SIG-M5 (cell line): ENCODE measurements around the gene MEIS1.

Source experiments
- DNase-seq: peaks from one replicate; lab custom pipeline; 2025; lab: John Stamatoyannopoulos, UW

The MEIS1 gene

DNA sequence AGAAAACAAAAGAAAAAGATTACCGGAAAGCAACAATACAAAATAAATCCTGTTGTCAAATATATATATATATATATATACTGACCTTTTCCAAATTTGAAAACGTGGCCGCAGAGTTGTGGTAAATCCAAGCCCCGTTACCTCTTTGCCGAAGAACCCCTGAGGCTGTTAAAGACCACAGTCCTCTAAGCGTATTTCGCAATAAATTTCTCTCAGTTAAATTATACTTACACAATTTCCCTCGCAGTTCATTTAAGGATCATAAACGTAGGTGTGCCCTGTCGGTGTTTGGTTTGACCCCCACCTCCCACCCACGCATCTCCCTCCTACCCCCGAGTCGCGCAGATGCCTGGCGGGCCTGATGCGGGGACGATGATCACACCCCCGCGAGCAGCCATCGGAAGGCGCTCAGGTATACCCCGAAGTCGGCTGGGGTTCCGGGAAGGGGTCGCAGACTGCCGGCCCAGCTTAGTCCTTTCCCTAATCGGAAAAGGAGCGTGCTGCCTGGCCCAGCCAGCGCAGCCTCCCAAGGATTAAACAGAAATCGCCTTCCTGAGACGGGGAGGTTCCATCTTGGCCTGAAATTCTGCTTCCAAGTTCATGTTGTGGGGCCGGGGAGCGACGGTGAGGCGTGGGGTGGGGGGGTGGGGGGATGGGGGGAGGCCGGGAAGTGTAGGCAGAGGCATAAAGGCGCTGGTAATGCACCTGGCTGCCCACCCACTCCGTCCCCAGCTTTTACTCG, 2.9 kb upstream of the MEIS1 start:
- DNase-seq, result no peak

DNA sequence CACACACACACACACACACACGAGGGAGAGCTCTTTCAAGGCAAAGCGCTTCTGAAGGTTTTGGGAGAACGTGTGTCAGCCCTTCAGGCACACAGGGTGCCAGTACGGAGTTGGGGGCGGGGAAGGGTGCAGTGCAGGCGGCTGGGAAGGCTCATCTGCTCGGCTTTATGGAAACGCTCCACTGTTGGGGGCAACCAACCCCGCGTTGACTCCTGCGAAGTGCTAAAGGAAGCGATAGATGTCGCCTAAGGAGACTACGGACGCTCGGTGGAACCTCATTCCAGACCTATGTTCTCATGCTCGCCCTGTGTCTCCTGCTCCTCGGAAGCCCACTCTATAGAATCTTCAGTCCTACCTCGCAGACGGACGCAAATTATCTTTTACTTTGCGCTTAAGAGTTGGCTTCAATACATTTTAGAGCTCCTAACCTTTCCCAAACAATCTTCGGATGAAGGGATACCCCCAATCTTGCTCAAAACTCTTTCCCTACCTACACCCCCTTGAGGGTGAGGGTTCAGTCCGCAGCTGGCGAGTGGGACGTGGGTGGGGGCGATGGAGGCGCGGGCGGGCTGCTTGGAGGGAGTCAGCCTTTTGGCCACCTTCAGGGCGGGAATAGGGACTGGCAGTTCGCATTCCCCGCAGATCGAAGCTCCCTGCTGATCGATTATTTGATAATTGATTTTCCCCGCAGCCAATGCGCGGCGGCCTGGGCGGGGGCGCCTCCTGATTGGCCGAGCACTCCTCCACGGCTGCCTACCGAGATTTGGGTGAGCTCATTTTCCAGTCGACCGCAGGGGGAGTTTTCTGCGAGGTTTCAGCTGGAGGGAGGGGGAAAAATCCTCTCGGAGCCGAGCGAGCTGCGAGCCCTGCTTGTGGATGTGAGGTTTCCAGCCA, 1.9 kb upstream of the MEIS1 start:
- DNase-seq, result no peak

DNA sequence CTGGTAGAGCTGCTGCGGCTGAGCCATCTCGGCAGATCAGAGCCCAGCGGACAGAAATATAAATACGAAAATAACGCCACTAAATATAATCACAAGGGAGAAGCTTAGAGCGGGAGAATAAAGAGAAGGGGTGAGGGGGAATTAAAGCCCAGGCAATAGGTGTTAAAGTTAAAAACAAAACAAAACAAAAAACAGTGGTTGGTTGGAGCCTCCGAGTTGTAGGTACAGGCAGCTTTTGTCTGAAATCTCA, 1.3 kb upstream of the MEIS1 start:
- no peak for DNase-seq

DNA sequence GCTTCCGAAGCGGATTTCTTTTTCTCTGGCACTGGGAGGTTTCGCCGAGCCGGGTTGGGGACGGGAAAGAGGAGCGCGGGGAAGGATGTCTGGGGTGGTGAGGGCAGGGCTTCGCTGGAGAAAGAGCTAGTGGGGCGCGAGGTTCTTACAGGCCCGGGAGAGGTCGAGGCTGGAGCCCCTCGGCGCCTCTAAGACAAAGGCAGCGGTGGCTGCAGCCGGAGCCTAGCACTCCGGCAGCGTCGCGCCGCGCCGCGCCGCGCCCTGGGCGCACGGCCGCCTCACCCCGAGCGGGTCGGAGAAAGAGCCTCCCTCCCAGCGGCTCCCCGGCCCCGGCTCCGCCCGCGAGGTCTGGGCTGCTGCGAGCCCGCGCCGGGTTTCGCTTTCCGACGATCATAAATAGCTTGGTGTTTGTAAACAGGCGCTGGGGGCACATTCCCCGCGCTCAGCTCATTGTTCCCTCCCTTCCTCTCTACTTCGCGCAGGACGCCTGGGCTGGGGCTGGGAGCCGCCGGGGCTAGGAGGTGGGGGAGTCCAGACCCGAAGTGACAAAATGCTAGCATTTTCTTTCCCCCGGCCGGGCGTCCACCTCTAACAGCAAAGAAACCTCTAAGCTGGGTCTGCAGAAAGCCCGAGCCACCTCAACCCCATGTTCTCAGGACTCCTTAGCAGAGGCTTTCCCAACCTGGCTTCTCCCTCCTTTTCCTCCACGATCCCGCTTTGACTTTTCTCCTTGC, 813 bp upstream of the MEIS1 start:
- DNase-seq, result no peak

DNA sequence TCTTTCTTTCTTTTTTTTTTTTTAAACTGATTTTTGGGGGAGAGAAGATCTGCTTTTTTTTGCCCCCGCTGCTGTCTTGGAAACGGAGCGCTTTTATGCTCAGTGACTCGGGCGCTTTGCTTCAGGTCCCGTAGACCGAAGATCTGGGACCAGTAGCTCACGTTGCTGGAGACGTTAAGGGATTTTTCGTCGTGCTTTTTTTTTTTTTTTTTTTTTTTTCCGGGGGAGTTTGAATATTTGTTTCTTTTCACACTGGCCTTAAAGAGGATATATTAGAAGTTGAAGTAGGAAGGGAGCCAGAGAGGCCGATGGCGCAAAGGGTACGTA, 587 bp downstream of the MEIS1 start:
- no peak for DNase-seq

DNA sequence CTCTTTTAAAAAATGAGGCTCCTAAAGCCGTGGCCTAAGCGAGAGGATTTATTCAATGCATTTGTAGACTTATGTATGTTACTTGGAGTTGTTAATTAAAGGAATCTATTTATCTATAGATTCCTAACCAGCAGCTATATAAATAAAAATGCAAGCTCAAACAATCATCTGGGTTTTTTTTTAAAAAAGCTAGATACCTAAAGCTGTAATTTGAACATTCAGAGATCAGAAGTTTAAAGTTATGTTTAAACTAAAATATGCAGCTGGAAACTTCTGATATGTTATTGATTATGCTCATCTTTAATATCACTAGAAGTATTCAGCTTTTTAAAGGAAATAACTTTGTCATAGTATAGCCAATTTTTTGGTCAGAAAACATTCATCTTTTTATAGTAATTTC, 1.0 kb downstream of the MEIS1 start:
- DNase-seq, result no peak

DNA sequence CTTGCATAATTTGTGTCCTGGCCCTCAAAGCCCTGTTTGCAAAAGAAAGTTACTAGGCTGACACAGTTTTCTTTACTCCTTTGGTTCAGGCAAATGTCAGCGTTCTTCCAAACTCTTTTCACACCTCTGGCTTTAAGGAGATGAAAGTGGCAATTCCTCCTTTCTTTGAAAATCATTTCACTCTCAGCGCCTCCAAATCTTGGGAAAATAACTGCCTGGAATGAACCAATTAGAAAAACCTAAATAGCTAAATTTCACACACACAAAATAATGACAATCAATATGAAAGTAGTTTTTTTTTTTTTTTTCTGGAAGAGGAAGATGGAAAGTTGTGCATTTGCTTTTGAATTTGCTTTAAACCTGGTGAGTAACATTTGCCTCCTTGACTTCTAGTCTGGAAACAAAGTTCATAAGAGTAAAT, 1.7 kb downstream of the MEIS1 start:
- DNase-seq, result no peak

DNA sequence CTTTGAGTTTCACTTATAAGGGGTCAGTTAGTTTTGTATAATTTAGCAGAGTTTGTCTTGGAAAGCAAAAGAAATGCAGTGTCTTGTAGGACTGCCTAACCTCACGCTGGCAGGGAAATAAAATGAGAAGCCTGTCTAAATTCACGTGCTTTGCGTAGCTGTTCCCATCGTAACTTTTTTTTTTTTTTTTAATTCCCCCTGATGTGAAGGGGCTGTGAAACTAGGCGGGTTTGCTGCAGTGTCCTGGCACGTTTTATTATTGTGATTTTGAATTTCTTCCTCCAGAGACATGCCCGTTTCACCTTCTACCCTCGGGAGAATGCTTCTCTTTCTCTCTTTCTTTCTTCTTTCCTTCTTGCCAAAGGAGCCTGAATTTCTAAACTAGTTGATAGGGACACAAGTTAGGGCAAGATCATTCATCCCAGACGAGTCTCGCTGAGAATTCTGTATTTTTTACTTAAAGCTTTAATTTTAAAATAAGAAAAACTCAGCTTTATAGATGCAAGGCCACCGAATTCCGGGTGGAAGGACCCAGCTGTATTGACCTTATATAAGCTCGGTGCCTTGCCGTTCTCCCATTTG, 2.3 kb downstream of the MEIS1 start:
- no peak for DNase-seq

DNA sequence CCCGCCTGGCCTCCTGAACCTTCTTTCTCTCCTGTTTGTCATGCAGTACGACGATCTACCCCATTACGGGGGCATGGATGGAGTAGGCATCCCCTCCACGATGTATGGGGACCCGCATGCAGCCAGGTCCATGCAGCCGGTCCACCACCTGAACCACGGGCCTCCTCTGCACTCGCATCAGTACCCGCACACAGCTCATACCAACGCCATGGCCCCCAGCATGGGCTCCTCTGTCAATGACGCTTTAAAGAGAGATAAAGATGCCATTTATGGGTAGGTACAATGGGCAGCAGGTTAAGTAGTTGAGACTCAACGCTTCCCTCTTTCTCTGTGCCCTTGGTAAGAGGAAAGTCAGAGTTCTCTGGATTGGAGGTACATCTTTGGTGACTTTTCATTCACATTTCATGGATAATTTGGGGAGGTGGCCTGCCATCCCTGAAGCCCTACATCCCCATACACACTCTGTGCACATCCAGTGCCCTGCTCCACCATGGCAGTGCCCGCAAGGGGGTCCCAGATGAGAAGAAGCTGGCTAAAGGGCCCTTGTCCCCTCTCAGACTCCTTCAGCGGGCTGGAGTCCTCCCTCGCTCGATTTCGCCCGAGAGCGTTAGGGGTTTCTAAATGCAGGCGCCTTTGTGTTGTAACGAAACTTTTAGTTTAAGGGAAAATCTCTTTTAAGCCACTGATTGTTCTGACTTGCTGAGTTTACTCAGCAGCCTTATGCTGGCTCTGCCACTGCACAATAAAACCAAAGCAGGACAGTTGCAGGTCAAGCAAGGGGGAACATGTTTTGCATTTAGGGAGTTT, 3.0 kb downstream of the MEIS1 start:
- no peak for DNase-seq

DNA sequence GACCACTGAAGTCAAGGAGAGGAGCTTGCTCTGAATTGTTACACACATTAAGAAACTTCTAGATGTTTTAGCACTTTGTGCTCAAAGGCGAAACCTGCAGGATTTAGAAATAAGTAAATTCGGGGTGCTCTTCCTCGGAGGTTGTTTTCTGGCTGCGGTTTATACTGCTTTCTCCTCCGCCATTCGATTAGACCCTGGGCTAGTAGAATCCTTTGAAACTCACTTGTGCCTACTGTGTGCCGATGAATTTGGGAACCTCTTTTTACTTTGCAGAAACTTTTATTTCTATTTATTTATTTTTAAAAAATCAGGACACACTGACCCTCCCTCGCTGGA, 3.5 kb downstream of the MEIS1 start:
- DNase-seq, result no peak

DNA sequence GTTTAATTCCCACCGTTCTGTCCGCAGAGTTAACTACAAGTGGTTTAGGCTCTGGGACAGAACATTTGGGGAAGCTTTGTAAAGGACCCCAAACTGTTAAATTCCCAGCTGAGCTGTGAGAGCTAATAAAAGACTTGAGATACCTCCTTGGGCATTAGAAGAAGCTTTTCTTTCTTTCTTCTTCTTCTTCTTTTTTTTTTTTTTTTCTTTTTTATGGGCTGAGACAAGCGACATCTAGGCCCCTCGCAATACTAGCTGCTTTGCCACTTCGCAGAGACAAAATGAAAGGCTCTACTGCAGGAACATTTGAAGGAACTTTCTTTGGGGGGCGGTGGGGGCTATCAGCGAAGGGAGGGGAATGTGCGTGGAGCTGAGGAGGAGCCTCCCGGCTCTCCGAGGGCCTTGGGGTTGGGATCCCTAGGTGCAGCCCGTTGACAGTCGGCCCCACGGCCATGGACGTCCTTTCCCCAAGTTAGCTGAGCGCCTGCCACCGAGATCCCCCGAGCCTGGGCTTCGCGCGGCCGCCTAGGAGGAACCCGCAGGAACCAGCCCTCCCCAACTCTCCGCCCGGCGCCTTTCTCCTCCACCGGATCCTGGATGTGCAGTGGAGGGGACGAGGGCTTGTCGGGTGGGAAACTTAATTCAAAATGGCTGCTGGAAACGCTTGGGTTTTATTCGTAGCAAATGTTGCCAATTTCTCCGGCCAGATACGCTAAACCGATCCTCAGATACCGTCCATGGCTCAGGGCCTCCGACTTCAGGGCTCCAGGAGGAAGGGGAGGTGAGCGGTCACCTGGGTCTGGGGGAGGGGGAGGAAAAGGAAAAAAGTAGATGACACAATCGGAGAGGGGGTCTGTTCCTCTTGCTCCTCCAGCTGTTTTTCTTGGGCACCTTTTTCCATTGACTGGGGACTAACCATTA, 4.2 kb downstream of the MEIS1 start:
- no peak for DNase-seq

DNA sequence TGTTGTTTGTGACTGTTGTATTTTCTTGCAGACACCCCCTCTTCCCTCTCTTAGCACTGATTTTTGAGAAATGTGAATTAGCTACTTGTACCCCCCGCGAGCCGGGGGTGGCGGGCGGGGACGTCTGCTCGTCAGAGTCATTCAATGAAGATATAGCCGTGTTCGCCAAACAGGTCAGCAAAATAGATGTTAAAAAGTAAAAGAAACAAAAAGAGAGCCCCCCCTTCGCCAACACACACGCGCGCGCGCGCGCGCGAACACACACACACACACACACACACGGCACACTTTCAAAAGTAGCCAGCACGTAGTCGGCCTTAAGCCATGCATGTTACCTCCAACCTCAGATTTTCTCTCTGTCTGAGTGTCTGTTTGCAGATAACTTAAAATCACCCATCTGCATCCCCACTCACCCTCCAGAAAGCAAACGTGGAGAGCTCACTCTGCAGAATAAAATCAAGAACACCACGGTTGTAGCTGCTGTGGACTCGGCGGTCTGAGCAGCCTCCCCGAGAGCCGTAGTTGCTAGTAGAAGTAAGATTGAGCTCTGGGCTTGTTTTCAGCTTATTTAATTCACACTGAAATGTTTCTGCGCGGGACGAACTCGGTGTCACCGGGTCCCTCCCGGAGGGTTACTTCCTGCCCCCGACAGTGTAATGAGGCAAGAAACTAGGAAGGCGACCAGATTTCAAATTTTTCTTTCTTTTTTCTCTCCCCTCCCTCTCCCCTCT, 5.1 kb downstream of the MEIS1 start:
- DNase-seq, result no peak

DNA sequence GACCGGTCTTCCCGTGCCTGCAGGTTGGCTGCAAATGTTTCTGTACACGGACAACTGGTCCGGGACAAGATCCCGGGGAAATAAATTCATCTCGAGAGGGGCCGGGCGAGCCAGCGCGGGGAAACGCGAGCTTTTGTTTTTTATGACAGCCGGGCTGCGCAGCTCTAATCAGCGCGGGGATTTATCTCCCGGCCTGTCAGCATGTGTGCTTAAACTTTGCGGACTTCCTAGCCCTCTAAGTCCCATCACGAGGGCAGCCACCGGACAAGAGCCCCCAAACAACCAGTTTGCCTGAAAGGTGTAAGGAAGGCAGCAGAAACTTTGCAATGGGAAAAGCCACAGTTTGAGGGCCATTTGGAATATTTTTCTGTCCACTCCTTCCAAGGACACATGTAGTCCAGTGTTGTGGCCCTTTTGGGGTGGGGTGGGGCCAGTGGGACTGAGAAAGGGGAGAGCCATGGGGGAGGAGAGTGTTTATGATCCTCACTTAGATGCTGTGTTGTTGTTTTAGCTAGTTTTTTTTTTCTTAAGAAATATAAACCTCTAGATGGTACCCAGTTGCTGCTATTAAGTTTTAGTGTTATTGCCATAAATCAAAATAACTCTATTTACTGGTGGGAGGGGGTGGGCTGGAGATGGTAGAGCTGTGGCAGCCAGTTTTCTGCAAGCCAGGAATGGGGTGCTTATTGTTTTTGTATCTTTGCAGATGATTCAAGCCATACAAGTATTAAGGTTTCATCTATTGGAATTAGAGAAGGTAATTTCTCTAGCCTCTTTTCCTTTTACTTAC, 6.0 kb downstream of the MEIS1 start:
- no peak for DNase-seq

DNA sequence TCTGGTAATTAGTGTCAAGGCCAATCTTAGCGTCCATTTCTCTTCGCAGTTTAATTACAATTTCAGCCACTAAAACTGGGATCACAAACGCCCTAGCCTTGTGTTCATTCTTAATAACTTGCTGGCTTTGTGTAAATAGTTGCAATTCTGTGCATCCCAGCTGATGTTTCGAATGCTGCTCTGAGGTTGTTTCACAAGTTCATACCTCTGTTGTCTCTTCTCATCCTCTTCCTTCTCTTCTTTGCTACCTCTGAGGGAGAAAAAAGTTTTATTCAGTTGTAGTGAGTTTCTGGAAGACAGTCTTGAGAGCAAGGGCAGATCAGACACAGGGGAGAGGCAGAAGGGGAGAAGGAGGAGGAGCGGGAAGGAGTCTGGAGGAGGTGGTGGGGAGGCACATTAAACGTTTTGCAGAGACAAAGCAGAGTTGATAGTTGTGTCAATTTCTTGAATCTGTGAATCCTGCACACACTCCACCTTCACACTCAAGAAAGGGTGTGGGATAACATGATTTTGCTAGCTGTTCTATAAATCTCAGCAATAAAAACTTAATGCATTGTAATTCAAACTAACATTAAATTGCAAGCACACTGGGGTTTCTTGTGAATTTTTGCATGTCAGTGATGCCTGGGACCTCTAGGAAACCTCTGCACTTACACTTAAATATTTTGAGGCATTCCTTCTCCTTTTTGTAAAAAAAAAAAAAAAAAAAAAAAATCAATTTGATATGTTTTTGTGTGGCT, 6.8 kb downstream of the MEIS1 start:
- DNase-seq, result no peak

DNA sequence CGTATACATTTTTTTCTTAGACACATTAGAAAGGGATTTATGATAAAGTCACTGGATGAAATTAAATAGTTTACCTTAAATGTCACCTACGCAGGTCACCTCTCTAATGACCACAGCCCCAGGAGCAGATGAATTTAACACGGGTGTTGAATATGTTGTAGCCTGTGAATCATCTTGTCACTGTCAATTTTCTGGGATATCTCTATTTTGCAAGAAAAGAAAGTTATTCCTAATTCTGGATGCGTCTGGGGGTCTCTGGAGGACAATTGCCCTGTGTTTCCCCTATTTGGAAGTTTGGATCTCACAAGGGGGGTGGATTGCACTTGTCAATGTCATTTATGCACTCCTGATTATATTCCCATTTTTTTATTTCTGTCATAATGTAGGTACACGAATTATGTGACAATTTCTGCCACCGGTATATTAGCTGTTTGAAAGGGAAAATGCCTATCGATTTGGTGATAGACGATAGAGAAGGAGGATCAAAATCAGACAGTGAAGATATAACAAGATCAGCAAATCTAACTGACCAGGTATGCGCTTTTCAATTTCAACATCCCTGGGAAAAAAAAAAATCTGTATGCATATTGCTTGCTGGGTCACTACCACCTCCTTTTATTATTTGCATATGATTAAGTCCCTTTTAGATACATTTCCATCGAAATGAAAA, 7.7 kb downstream of the MEIS1 start:
- DNase-seq, result no peak

DNA sequence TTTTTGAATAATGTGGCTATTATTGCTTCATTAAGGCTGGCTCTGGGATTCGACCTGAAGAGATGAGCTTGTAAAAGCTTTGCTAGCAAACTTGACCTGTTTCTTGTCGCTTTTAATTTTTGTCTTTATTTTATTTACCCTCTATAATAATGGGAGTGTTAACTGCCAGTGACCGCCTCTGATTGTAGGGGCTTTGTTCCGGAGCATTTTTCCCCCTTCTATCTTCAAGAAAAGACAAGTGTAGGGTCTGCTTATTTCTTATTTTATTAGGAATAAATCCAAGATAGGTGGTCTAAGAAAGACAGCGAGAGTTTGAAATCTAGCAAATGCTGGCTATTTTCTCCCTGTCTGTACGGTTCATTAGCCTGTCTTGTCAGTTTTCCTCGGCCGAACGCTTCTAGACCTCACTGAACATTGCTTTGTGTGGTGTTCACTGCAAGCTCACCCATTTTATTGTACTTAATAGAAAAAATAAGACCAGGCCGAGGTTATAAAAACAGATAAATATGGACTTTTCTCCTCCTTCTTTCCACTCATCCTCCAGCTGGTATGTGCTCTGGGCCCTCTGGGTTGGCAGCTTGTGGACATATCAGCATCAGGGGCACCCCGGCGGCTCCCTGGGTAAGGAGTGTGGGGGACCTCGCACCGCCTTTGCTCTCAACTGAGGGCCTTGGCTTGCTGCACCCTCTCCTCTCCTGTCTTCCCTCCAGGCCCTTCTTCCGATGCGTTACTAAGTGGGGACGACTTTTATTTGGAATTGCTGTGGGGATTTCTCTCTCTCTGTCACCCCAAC, 8.5 kb downstream of the MEIS1 start:
- DNase-seq, result no peak
